Measurements from ENCODE around the gene NOL12. TPM values are rescaled to one million over a fixed set of nuclear protein-coding genes. Genes with fewer than 3 reads are reported as not detected.

Gene NOL12
- total RNA-seq, 2 donors from 2014 or later, result 39.6 to 49.0 TPM

DNA sequence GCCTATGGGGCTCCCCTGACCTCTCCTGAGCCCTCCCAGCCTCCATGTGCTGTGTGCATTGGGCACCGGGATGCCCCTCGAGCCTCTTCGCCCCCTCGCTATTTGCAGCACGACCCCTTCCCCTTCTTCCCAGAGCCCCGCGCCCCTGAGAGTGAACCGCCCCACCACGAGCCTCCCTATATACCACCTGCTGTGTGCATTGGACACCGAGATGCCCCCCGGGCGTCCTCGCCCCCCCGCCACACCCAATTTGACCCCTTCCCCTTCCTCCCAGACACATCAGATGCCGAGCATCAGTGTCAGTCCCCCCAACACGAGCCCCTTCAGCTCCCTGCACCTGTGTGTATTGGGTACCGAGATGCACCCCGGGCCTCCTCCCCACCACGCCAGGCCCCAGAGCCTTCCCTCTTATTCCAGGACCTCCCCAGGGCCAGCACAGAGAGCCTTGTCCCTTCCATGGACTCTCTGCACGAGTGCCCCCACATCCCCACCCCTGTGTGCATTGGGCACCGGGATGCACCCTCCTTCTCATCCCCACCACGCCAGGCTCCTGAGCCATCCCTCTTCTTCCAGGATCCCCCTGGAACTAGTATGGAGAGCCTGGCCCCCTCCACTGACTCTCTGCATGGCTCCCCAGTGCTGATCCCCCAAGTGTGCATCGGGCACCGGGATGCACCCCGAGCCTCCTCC is 39.6 kb downstream of the NOL12 start:
- no peak for DNase-seq (ENCODE audit: low spot score)
- H3K9me3 ChIP-seq, result no peaks in the 10 kb centered on the region
- intact Hi-C loops (cut with DNase I), result no loop called here
- H3K4me1 ChIP-seq (replicated peaks), result no peaks in the 10 kb centered on the region
- no peaks in the 10 kb centered on the region for H3K36me3 ChIP-seq
- H3K4me3 ChIP-seq, result no peak overlapping the region
- WGBS, result 93% methylated on average over 25 of the region's 25 CpGs
- H3K27ac ChIP-seq, result no peak overlapping the region
- no peaks in the 10 kb centered on the region for H3K27me3 ChIP-seq (replicated peaks; ENCODE audit: insufficient read depth)
- TF ChIP-seq, protein P1, sequence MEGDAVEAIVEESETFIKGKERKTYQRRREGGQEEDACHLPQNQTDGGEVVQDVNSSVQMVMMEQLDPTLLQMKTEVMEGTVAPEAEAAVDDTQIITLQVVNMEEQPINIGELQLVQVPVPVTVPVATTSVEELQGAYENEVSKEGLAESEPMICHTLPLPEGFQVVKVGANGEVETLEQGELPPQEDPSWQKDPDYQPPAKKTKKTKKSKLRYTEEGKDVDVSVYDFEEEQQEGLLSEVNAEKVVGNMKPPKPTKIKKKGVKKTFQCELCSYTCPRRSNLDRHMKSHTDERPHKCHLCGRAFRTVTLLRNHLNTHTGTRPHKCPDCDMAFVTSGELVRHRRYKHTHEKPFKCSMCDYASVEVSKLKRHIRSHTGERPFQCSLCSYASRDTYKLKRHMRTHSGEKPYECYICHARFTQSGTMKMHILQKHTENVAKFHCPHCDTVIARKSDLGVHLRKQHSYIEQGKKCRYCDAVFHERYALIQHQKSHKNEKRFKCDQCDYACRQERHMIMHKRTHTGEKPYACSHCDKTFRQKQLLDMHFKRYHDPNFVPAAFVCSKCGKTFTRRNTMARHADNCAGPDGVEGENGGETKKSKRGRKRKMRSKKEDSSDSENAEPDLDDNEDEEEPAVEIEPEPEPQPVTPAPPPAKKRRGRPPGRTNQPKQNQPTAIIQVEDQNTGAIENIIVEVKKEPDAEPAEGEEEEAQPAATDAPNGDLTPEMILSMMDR (IDR thresholded peaks at IDR 0.05), result no peak
- TF ChIP-seq POLR2A (IDR thresholded peaks at IDR 0.05), result no peak
- no peak for TF ChIP-seq POLR2AphosphoS5 (IDR thresholded peaks at IDR 0.05)

DNA sequence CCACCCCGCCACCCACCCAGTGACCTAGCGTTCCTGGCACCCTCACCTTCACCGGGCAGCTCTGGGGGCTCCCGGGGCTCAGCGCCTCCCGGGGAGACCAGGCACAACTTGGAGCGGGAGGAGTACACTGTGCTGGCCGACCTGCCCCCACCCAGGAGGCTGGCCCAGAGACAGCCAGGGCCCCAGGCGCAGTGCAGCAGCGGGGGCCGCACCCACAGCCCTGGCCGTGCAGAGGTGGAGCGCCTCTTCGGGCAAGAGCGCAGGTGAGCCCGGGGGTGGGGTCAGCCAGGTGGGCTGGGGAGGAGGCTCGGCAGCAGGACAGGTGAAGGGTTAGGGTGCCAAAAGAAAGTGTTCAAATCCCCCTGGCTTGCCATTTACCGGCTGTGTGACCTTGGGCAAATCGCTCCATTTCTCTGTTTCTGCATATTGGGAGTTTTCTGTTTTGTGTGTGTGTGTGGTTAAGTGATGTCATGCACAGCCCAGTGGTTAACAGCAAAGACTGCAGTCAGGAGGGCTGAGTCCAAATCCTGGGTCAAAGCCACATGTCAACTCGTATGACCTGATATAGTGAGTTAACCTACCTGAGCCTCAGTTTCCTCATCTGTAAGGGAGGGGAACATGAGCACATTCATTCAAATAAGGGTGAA is 40.2 kb downstream of the NOL12 start:
- no peak overlapping the region for H3K4me3 ChIP-seq
- no peaks in the 10 kb centered on the region for H3K36me3 ChIP-seq
- H3K4me1 ChIP-seq (replicated peaks), result no peaks in the 10 kb centered on the region
- H3K9me3 ChIP-seq, result no peaks in the 10 kb centered on the region
- TF ChIP-seq, protein P1 (IDR thresholded peaks at IDR 0.05), result no peak
- TF ChIP-seq POLR2AphosphoS5 (IDR thresholded peaks at IDR 0.05), result no peak
- no peak for TF ChIP-seq POLR2A (IDR thresholded peaks at IDR 0.05)
- WGBS, result 88% methylated on average over 20 of the region's 20 CpGs
- H3K27ac ChIP-seq, result no peak overlapping the region
- no peaks in the 10 kb centered on the region for H3K27me3 ChIP-seq (replicated peaks; ENCODE audit: insufficient read depth)
- no peak for DNase-seq (ENCODE audit: low spot score)
- intact Hi-C loops (cut with DNase I), result no loop called here

DNA sequence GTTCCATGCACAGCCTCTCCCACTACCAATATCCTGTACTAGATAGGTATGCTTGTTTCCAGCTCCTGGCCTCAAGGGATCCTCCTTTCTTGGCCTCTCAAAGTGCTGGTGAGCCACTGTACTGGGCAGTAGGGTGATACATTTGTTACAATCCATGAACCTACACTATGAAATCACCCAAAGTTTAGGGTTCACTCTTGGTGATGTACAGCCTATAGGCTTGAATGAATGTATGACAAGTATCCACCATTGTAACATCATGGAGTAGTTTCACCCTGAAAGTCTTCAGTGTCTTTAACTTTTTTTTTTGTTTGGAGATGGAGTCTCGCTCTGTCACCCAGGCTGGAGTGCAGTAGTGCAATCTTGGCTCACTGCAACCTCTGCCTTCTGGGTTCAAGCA is 42.5 kb downstream of the NOL12 start:
- TF ChIP-seq, protein P1 (IDR thresholded peaks at IDR 0.05), result no peak
- TF ChIP-seq POLR2AphosphoS5 (IDR thresholded peaks at IDR 0.05), result no peak
- TF ChIP-seq POLR2A (IDR thresholded peaks at IDR 0.05), result no peak
- no peaks in the 10 kb centered on the region for H3K27me3 ChIP-seq (replicated peaks; ENCODE audit: insufficient read depth)
- intact Hi-C loops (cut with DNase I), result no loop called here
- H3K4me1 ChIP-seq (replicated peaks), result no peaks in the 10 kb centered on the region
- no peaks in the 10 kb centered on the region for H3K9me3 ChIP-seq
- H3K36me3 ChIP-seq, result no peaks in the 10 kb centered on the region
- no peak overlapping the region for H3K27ac ChIP-seq
- DNase-seq (ENCODE audit: low spot score), result no peak
- H3K4me3 ChIP-seq, result no peak overlapping the region
- WGBS, result 96% methylated on average over 1 of the region's 1 CpG

DNA sequence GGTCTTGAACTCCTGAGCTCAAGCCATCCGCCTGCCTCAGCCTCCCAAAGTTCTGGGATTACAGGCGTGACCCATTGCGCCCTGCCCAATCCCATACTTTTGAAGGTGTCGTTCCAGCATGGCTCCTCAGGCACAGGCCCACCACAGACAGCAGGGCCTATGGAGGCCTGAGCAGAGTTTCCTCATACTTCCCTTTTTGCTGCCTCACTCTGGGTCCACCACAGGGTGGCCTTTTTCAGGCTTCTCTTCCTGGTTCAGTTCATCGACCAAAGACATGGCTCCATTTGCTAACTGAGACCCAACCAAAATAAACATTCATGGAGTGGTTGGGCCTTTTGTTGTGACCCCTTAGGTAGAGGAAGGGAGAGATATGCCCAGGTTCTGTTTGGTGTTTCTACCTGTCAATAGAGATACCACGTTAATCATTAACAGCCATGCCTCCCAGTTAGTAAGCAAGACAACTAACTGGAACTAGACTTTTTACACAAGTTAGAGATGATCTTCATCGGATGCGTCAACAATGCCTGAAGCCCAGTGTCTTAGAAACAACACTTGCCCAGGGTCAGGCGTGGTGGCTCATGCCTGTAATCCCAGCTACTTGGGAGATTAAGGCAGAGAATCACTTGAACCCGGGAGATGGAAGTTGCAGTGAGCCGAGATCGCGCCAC is 45.8 kb downstream of the NOL12 start:
- Histone ChIP-seq H3K36me3 (no peaks in the 10 kb centered on the region), H3K27ac (no peak overlapping the region), H3K4me1 (replicated peaks) (no peaks in the 10 kb centered on the region), H3K9me3 (no peaks in the 10 kb centered on the region), H3K27me3 (replicated peaks; ENCODE audit: insufficient read depth) (no peaks in the 10 kb centered on the region), H3K4me3 (no peak overlapping the region)
- intact Hi-C loops (cut with DNase I), result no loop called here
- TF ChIP-seq, protein P1 (IDR thresholded peaks at IDR 0.05), result peak in 1 of 4 experiments; percentile 21
- no peak for TF ChIP-seq POLR2AphosphoS5 (IDR thresholded peaks at IDR 0.05)
- no peak for DNase-seq (ENCODE audit: low spot score)
- 84% methylated on average over 13 of the region's 13 CpGs for WGBS
